Gastrocnemius medialis (tissue), 4 donors: ENCODE data around the gene SPECC1L.

Source experiments
- POLR2A ChIP-seq, 2 donors: fragments of 450-650 bp; IDR thresholded peaks; one replicate each; pipeline ENCODE4 v1.6.1; 2017; ENCODE audit warnings: antibody characterized with exemption in 2 of 2, mild to moderate bottlenecking in 2 of 2, moderate library complexity in 2 of 2
- TF ChIP-seq, protein P1 (sequence below), 5 experiments: fragments of 450-650 bp in 3 of 5; fragments of 200-600 bp in 2 of 5; sonication (generic) in 2 of 5; IDR thresholded peaks in 4 of 5; conservative IDR thresholded peaks in 1 of 5; 1 replicate in 4 of 5; 2 replicates in 1 of 5; pipeline ENCODE4 v1.5.1; 2016 to 2019; ENCODE audit warnings: antibody characterized with exemption in 5 of 5, mild to moderate bottlenecking in 3 of 5, moderate library complexity in 3 of 5

- TF ChIP-seq, protein P1, sequence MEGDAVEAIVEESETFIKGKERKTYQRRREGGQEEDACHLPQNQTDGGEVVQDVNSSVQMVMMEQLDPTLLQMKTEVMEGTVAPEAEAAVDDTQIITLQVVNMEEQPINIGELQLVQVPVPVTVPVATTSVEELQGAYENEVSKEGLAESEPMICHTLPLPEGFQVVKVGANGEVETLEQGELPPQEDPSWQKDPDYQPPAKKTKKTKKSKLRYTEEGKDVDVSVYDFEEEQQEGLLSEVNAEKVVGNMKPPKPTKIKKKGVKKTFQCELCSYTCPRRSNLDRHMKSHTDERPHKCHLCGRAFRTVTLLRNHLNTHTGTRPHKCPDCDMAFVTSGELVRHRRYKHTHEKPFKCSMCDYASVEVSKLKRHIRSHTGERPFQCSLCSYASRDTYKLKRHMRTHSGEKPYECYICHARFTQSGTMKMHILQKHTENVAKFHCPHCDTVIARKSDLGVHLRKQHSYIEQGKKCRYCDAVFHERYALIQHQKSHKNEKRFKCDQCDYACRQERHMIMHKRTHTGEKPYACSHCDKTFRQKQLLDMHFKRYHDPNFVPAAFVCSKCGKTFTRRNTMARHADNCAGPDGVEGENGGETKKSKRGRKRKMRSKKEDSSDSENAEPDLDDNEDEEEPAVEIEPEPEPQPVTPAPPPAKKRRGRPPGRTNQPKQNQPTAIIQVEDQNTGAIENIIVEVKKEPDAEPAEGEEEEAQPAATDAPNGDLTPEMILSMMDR (IDR thresholded peaks at IDR 0.05 in 4 of 5, conservative IDR thresholded peaks at IDR 0.05 in 1 of 5): no peak
- no peak for TF ChIP-seq POLR2A (IDR thresholded peaks at IDR 0.05)
Observed at GRCh38 chr22:24411256-24412004, 140.8 kb downstream of the SPECC1L start.
